GM21381 (cell line): ENCODE data around the gene APLF.
A peak's percentile ranks its signal among the peaks of the same experiment; 100 is the strongest.

Source experiments
- ATAC-seq: cut with Tn5 transposase; IDR thresholded peaks from one replicate; pipeline ENCODE4 v1.9.1; 2021; ENCODE audit warnings: mild to moderate bottlenecking, moderate library complexity; ENCODE audit not compliant: unreplicated experiment

APLF gene, protein sequence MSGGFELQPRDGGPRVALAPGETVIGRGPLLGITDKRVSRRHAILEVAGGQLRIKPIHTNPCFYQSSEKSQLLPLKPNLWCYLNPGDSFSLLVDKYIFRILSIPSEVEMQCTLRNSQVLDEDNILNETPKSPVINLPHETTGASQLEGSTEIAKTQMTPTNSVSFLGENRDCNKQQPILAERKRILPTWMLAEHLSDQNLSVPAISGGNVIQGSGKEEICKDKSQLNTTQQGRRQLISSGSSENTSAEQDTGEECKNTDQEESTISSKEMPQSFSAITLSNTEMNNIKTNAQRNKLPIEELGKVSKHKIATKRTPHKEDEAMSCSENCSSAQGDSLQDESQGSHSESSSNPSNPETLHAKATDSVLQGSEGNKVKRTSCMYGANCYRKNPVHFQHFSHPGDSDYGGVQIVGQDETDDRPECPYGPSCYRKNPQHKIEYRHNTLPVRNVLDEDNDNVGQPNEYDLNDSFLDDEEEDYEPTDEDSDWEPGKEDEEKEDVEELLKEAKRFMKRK

DNA sequence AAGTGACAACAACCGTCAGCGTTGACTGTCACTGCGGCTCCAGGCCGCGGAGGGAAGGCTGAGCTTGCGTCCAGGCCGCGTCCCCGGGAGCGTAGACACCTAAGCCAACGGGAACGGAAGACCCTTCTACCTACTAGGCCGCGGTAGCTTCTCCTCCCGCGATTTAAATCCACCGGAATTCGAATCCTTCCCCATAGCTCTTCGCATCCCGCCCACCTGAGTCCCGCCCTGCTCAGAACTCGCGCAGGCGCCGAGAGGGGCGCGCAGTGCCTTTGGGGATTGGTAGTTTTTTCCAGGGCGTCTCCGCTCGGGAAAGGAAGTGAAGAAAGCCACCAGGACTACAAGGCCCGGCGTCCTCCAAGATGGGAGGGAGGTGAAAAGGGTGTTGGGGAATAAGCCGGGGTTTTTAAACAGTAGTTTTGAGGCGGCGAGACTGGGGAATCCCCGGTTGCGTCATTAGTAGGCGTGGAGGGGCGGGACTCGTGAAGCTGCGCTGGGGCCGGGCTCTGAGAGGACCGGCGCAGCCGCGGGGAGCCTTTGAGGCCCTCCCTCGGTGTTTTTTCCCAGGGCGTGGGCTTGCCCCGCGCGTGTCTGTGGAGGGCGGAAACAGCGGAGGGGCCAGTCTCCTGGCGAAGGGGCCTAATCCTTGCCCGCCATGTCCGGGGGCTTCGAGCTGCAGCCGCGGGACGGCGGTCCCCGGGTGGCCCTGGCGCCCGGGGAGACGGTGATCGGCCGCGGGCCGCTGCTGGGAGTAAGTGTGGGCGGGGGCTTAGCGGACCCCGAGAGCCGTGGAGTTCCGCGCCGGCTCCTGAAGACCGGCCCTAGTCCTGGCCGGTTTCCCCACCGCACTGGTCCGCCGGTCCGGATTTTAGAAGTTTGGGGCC is at the start of gene APLF, which contains the start of gene FBXO48:
Gene APLF, plus strand, starts transcription at position 509 of the 884 bp plus-strand sequence. Its CDS starts 147 bp downstream, at position 656.
Gene FBXO48, minus strand, starts transcription at position 218 of the 884 bp plus-strand sequence. CDS start 2,149 bp downstream, outside the sequence.
- ATAC-seq = peak; percentile 94

DNA sequence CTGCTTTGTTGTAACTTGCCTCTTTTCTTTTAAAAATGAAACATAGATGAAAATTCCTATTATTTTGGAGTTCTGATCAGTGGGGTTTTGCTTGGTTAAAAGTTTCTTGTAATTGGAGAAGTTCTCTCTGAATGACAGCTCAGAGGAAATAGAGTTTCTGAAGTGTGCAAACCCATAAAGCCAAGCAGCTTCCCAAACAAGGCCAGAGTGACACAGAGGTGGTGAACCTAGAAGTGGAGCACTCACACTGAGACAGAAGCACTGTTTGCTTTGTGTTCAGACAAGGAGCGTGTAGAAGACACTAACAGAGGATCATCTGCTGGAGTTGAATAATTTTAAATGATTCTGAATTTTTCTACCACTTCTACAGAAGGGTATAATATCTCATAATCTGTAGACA is 49.5 kb upstream of the APLF start:
- ATAC-seq = no peak

DNA sequence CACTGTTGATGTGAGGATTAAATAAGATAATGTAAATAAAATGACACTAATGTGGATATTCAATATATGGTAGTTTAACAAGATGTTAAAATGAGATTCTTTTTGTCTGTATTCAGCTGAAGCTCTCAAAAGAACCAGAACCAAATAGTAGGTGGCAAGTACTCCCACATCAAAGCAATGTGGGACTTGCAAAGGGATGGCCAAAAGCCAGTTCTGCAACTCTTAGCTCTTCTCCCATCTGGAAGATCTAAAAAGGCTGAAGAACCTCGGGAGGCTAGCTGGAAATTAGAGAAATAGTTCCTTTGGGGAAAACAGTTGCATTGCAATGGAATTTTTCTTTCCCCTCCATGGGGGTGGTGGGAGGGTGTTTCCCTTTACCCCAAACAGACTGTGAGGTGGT is 49.0 kb upstream of the APLF start:
- ATAC-seq = no peak

DNA sequence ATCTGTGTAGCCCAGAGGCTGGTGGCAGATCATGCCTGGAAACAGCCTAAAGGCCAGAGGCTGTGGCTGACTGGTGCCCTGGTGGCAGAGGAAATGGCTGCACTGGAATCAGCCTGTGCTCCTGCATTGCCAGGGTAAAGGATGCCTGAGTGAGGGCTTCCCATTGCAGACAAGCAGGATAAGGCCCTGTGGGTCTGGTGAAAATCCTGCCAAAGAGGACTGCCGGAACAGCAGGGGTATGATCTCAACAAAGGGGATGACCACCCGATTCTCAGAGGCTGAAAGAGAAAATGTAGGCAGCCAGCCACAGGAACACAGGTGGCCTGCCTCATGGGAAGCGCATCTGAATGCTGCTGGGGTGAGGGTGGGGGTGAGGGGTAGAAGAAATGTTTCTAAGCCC is 48.5 kb upstream of the APLF start:
- ATAC-seq = no peak

DNA sequence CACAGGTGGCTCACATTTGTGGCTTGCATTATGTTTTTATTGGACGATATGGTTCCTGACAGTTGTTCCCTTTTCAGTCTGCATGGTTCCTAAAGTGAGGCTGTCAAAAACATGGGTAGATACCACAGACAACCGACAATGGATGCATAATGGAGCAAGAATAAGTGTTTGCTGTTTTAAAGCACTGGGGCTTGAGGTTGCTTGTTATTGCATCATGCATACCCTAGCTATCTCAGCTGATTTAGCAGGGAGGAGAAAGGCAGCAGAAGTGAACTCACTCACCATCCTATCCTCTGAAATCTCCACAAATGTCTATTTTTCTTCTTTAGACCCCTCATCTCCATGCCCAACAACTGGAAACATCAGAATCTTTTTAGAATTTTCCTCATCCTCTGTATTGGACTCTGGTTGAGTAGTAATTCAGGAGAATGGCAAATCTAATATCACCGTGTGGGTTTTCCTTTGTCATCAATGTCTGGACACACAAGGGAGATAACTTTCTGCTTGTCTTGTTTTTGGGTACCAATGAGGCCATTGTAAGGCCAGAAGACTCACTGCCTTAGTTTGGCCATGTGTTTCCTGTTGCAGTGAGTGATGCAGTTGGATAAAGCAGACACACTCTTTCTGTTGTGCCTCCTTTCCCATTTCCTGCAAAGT is 47.0 kb upstream of the APLF start:
- no peak for ATAC-seq

DNA sequence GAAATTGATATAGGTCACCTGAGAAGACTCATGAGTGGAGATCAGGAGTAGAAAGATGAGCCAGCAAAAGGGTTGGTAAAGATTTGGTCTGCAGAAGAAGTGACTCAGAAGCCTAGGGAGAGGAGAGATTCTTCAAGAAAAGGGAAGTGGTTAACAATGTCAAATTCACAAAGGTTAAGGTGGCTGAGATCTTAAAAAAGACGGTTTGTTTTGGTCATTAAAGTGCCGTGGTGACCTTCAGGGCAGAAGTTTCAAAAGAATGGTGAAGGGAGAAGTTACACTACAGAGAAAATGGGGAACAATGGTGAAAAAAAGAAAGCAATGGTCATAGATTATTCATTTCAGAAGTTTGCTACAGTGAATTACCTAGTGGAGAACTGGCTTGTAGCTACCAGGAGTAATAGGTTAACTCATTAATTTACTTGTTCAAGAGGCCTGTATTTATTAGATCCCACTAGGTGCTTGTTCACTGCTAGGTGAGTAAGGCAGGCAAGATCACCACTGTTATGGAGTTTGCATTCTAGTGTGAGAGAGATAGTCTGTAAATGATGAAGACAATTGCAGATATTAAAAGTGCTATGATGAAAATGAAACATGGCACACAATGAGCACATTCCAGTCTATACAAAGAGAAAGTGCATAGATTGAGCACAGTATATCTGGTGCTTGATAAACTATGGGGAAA is 43.3 kb upstream of the APLF start:
- peak; percentile 81 for ATAC-seq

DNA sequence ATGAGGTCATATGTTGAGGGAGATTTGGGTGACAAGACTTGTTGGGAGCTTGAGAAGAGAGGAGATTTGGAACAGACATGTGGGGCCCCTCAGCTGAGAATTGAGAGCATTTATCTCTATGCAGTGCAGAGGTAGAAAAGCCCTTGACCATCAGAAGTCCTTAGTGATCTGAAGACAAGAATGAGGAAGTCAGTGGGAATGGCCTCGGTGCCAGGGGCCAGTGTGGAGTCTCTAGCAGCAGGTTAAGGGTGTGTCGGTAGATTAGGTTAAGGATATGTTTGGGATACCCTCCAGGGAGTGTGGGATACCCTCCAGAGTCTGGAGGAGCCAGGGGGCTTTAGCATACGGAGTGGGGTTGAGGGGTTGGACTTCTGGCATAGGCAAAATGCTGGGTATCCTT is 41.9 kb upstream of the APLF start:
- no peak for ATAC-seq

DNA sequence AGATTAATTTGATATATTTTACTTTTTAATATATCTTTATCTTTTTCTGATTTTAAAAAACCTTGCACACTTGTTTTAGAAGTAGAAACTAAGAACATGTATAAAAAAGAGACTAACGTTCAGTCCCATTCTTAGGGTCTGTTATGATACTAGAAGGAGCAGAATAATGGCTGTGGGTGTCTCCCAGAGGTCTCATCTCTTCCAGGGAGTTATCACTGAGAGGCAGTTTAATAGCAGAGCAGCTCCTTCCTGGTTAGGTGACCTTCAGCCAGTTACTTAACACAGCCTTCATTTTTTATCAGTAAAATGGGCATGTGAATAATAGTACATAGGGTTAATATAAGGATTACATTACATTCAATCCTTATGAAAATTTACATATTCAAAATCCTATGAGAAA is 40.9 kb upstream of the APLF start:
- ATAC-seq = no peak

DNA sequence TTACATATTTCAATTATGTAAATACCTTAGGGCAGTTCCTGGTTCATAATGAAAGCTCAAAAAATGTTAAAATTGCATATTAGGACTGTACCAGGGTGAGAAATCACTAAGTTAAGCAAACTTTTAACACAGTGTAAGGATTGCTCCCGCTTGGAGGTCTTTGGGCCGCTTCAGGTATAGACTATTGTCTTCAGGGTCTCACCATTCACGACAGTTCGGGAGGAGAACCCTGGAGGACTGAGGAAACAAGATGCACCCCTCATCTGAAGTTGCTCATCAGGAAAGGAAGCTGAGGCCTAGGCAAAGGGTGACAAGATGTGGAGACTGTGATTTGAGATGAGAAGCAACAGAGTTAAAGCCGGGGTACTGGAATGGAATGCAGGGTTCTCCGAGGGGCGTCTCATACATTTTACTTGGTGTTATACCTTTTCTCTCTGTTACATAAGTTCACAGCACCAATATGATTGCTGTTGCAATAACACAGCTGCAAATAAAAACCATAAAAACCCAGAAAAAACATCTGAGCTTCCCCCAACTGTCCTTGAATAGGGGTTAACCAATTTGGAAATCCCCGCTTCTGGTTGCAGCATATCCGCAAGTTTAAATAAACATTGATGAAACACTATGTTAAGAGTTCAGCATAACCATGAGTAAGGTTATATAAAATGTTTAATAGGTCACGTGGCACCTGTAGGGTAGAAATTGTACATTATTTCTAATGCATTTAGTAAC is 40.4 kb upstream of the APLF start:
- ATAC-seq = no peak

DNA sequence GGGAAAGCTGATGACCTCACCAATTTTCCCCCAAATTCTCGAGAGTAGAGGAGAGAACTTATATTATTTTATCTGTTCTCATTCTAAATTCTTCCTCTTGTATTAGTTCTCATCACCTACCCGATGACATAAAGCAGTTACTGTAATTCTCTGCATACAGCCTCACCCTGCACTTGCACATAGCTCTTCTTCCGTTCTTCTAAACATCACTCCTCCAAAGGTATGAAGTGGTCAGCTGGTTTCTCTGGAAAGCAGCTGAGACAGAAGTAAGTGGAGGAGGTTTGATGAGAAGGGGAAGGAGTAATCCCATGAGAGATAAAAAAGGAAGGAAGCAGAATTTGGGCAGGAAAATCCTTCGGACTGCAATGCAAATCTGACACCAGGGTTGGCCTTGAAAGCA is 39.3 kb upstream of the APLF start:
- ATAC-seq = no peak

DNA sequence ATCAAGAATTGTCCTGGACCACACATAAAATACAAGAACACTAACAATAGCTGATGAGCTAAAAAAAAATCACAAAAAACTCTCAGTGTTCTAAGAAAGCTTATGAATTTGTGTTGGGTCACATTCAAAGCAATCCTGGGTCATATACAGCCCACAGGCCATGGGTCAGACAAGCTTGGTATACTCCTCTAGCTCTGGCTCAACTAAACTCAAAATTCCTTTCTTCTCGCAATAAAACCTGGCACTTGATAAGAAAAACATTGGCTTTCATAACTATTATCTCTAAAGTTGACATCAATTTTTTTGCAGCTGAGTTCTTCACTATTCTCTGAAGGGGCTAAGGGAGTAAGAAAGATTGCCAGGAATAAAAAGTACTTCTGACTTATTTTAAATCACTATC is 38.6 kb upstream of the APLF start:
- ATAC-seq = no peak

DNA sequence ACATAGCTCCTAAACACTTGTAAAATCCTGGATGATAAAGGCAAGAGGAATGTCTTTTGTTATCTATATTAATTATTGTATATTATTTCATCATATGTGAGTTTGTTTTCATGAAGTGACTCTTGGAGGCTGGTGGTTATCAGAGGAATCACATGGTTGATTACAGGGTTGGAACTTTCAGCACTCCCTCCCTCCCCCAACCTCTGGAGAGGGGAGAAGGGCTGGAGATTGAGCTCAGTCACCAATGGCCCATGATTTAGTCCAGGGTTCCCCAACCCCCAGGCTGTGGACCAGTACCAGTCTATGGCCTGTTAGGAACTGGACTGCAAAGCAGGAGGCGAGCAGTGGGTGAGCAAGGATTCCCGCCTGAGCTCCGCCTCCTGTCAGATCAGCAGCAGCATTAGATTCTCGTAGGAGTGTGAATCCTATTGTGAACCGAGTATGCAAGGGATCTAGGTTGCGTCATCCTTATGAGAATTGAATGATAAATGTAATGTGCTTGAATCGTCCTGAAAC is 38.0 kb upstream of the APLF start:
- no peak for ATAC-seq

DNA sequence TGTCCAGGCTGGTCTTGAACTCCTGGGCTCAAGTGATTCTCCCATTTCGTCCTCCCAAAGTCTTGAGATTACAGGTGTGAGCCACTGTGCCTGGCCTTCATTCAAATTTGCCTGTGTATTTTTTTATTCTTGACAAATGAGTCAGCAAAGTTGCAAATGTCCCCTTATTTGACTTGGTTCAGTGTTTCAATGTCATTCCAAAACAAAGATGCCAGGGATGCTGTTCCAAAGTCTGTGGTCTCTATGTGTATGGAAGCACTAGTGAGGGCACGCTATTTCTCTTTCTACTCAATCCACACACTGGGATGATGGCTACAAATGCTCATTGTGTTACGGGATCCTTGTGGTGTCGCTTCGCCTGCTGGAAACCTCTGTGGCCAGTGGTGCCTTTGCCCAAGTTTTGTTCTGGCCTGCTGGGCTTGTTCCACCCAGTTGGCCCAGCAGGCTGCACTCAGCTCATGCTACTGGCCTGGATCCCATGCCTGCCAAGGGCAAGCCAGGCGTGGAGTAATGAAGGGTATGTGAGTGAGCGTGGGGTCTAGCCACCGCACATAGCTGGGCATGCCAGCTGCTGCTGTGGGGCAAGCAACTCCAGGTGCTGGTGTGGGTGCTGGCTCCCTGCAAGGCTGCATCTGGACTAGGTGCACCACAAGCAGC is 35.9 kb upstream of the APLF start:
- no peak for ATAC-seq

DNA sequence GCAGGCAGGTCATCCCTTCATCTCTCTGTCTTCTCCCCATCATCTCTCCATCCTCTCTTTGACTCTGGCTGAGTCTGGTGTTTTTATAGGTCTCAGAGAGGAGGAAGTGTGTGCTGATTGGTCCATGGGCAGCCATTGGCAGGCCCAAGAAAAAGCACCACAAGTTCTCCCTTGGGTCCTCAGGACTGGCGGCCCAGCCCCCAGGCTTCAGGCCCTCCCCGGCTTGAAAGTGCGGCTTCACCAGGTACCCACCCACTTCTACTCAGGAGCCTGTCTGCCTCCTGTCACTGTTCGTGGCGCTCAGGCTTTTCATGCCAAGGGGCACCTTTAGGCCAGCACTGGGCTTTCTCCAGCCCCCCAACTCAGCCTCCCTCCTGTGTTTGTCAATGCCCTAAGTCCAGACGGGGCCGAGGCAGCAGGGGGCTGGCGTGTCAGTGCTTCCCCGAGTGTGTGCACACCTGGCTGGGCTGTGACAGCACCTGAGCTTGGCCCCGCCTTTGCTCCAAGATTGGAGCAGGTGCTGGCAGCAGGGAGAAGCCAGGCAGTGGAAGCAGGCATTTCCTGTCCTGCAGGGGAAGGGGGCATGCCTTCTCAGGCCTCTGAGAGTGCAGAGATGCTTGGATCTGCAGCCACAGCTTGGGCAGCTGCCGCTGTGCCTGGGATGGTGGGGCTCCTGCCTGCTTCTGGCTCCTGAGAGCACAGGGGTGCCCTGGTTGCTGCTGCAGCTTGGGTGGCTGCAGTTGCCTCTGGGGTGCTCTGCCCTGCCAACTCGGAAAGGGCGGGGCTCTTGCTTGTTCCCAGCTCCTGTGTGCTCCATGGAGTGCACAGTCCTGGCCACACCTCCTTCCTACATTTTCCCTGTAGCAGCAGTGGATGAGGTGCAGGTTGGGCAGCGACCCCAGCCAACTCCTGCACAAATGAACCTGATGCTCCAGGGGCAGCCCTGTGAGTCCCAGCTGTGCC is 34.4 kb upstream of the APLF start:
- ATAC-seq = no peak

DNA sequence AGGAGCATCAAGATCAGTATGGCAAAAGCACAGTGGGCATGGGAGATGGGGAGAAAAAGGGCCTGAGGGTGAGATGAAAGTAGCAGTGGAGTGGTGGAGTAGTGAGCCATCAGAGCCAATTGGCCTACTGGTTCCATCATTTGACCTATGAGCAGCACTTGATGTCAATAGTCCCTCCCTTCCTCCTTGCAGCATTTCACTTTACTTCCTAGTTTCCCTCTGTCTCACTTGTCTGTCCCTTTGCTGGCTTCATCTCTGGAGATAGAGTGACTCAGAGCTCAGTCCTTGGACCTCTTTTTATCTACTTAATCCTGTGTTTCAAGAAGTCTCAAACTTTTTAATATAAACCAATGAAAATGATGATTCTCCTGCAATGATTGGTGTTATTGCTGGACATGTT is 32.4 kb upstream of the APLF start:
- ATAC-seq = no peak

DNA sequence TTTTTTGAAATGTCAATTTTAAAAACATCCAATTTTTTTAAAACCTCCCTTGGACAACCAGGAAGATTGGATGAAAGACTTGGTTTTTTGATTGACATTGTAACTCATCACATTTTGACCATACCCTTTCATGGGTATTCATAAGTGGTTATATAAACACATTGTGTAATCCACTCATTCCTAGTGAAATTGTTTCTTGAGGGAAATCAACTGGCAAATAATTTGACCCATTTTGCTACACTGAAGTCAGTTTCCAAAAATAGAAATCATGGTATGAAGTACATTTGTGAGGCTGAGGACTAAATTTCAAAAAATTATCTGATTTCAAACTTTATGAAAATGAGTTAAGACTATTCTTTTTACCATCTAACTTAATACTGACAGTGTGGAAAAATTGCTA is 31.8 kb upstream of the APLF start:
- ATAC-seq = no peak

DNA sequence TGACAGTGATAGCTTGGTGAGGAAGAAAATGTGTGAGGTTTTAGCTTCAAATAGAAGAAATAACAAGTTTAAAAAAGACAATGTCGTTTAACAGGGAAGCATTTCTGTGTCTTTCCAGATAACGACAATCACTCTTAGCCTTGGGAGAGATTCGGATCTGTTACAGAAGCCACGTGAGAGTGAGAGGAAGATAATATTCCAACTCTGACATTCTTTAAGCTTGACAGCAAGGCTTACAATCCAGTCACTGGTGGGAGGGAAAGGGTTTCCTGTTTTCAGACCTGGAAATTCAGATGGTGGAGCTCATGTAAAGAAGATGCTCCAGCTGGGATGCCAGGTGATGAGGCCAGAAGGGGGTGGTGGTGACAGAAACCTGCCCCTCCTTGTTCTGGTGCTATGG is 31.1 kb upstream of the APLF start:
- no peak for ATAC-seq
